Heart left ventricle (tissue), 13 donors: ENCODE measurements around the gene SCUBE3.

Experiments used
- CTCF ChIP-seq, 12 donors: fragments of 200-600 bp; sonication (generic) in 4 of 12; IDR thresholded peaks; one replicate each; pipeline versions ENCODE4 v1.5.0 to v1.8.0; 2018 to 2022; ENCODE audit warnings: antibody characterized with exemption in 12 of 12, mild to moderate bottlenecking in 5 of 12
- POLR2A ChIP-seq, 2 donors: fragments of 450-650 bp; IDR thresholded peaks; one replicate each; pipeline ENCODE4 v1.6.1; 2017; ENCODE audit warnings: antibody characterized with exemption in 2 of 2, mild to moderate bottlenecking in 2 of 2, moderate library complexity in 2 of 2
- donor health status: ischemic (EF 13 %, LVEDD 7.1; RV severe dilation, severe dysfunction).
- donor health status: DM: no; HTN: yes; CAD: no.
- donor health status: DM: no; HTN: no; CAD: no.
- donor health status: ischemic (EF 25% LVEDD 6.9; RV normal size, moderate dysfunction).
- donor health status: ischemic (EF 25% LVEDD 5.7; RV mildly dilated, moderate dysfunction).
- donor health status: ischemic (EF 35%, LVEDD 5.7; RV mildly dilated, moderate dysfunction).
- donor health status: nonischemic (EF 11% LVEDD 7.7; RV severe dilation, severe dysfunction).
- donor health status: DM: yes; HTN: yes; CAD: no.
- donor health status: PGD.
- donor health status: ischemic (EF 29% LVEDD 5.4; RV normal size, mild dysfunction).
- donor health status: nonischemic (EF 23%, LVEDD 6.1; RV moderate dilation, normal function).

- no peak for TF ChIP-seq CTCF (IDR thresholded peaks at IDR 0.05)
- TF ChIP-seq POLR2A (IDR thresholded peaks at IDR 0.05), result no peak
These were observed 68.7 kb downstream of the SCUBE3 start for GRCh38 chr6:35282472-35282871.
